ENCODE data around the gene MOB3B.

DNA sequence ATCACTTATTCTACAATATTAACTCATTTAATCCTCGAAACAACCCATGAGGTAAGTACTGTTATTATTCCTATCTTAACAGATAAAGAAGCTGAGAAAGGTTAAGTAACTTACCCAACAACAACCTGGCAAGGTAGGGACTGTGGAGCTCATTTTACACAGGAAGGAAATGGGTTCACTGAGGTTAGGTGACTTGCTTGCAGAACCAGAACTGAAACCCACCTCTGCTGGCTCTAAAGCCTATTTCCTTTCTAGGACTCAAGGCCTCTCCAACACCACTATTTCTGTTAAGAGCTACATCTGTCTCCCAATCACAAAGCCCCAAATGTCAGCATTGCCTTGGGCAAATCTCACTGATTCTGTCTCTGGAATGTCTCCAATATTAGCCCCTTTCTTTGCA is 44.5 kb downstream of the MOB3B start:
- no peak for TF ChIP-seq SIN3A (IDR thresholded peaks at IDR 0.05; ENCODE audit: borderline replicate concordance, insufficient read depth, low read length)
- TF ChIP-seq, protein P1, sequence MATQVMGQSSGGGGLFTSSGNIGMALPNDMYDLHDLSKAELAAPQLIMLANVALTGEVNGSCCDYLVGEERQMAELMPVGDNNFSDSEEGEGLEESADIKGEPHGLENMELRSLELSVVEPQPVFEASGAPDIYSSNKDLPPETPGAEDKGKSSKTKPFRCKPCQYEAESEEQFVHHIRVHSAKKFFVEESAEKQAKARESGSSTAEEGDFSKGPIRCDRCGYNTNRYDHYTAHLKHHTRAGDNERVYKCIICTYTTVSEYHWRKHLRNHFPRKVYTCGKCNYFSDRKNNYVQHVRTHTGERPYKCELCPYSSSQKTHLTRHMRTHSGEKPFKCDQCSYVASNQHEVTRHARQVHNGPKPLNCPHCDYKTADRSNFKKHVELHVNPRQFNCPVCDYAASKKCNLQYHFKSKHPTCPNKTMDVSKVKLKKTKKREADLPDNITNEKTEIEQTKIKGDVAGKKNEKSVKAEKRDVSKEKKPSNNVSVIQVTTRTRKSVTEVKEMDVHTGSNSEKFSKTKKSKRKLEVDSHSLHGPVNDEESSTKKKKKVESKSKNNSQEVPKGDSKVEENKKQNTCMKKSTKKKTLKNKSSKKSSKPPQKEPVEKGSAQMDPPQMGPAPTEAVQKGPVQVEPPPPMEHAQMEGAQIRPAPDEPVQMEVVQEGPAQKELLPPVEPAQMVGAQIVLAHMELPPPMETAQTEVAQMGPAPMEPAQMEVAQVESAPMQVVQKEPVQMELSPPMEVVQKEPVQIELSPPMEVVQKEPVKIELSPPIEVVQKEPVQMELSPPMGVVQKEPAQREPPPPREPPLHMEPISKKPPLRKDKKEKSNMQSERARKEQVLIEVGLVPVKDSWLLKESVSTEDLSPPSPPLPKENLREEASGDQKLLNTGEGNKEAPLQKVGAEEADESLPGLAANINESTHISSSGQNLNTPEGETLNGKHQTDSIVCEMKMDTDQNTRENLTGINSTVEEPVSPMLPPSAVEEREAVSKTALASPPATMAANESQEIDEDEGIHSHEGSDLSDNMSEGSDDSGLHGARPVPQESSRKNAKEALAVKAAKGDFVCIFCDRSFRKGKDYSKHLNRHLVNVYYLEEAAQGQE (IDR thresholded peaks at IDR 0.05; ENCODE audit: insufficient read depth in 1 of 2, low read depth in 2 of 2, low read length in 2 of 2), result no peak
- TF ChIP-seq POLR2AphosphoS5 (IDR thresholded peaks at IDR 0.05; ENCODE audit: low read depth, low read length), result no peak
- no peak for TF ChIP-seq TAF1 (IDR thresholded peaks at IDR 0.05; ENCODE audit: borderline replicate concordance, insufficient read depth, low read length)

Measured in PFSK-1 (cell line).